ENCODE data around the gene CRADD. TPM values are rescaled to one million over a fixed set of nuclear protein-coding genes. Genes with fewer than 3 reads are reported as not detected.
A peak's percentile ranks its signal among the peaks of the same experiment; 100 is the strongest.
"Not testable (repeated sequence)": the region's sequence is repeated elsewhere in the genome, so short reads cannot be mapped to it uniquely, and the experiment has no call there.

Gene CRADD
- total RNA-seq, 4 donors from 2014 or later = 51.0 to 86.3 (median 56.6) TPM

- peaks cover 0 to 4% (median 0%) of the 10 kb centered on the region in 4 donors for H3K4me1 ChIP-seq
- peaks cover 0 to 34% (median 0%) of the 10 kb centered on the region in 3 donors for H3K36me3 ChIP-seq
- H3K27ac ChIP-seq = no peak overlapping the region
- H3K4me3 ChIP-seq = no peak overlapping the region
- TF ChIP-seq POLR2A (IDR thresholded peaks at IDR 0.05) (no peak), CTCF (IDR thresholded peaks at IDR 0.05) (no peak), EP300 (IDR thresholded peaks at IDR 0.05) (no peak)
- no peaks in the 10 kb centered on the region for H3K27me3 ChIP-seq
- whole genome bisulfite sequencing, 2 donors = 87 to 95% methylated on average over 1 of the region's 1 CpG
- H3K9me3 ChIP-seq = peaks cover 0 to 56% (median 18%) of the 10 kb centered on the region in 4 donors
- DNase-seq (ENCODE audit: low spot score in 2 of 2) = no peak
These were observed 188.6 kb downstream of the CRADD start for GRCh38 chr12:93865751-93866150.

GRCh38 chr12:93868771-93869170, 191.6 kb downstream of the CRADD start:
- Histone ChIP-seq H3K27ac (peak overlapping the region in 1 of 4 donors; percentile 38), H3K4me1 (peaks cover 0 to 4% (median 0%) of the 10 kb centered on the region in 4 donors), H3K27me3 (no peaks in the 10 kb centered on the region), H3K9me3 (peaks cover 0 to 85% (median 27%) of the 10 kb centered on the region in 4 donors), H3K36me3 (peaks cover 0 to 19% (median 0%) of the 10 kb centered on the region in 3 donors), H3K4me3 (no peak overlapping the region)
- DNase-seq (ENCODE audit: low spot score in 2 of 2) = peak in 1 of 2 donors; percentile 66
- TF ChIP-seq CTCF (IDR thresholded peaks at IDR 0.05) (no peak), POLR2A (IDR thresholded peaks at IDR 0.05) (no peak), EP300 (IDR thresholded peaks at IDR 0.05) (peak in 1 of 2 donors; percentile 85)

GRCh38 chr12:93870020-93870795, 193.0 kb downstream of the CRADD start:
- Histone ChIP-seq H3K36me3 (peaks cover 0 to 6% (median 0%) of the 10 kb centered on the region in 3 donors), H3K4me1 (peaks cover 0 to 4% (median 0%) of the 10 kb centered on the region in 4 donors), H3K4me3 (no peak overlapping the region), H3K9me3 (peaks cover 0 to 85% (median 32%) of the 10 kb centered on the region in 4 donors), H3K27ac (peak overlapping the region in 1 of 4 donors; percentile 38), H3K27me3 (no peaks in the 10 kb centered on the region)
- WGBS, 2 donors = 67 to 75% methylated on average over 7 of the region's 7 CpGs
- no peak for TF ChIP-seq POLR2A (IDR thresholded peaks at IDR 0.05)
- no peak for TF ChIP-seq CTCF (IDR thresholded peaks at IDR 0.05)
- TF ChIP-seq EP300 (IDR thresholded peaks at IDR 0.05) = no peak
- DNase-seq (ENCODE audit: low spot score in 2 of 2) = no peak

- not testable (repeated sequence) for H3K27me3 ChIP-seq; H3K4me1 ChIP-seq; H3K27ac ChIP-seq; H3K36me3 ChIP-seq; DNase-seq (ENCODE audit: low spot score in 2 of 2); H3K4me3 ChIP-seq
- H3K9me3 ChIP-seq = peaks cover 0 to 85% (median 27%) of the 10 kb centered on the region in 4 donors
- WGBS, 2 donors = 75 to 82% methylated on average over 1 of the region's 1 CpG
These were observed 194.4 kb downstream of the CRADD start for GRCh38 chr12:93871566-93871965.

GRCh38 chr12:93873561-93873960, 196.4 kb downstream of the CRADD start:
- Histone ChIP-seq H3K36me3 (no peaks in the 10 kb centered on the region), H3K4me1 (peaks cover 0 to 4% (median 0%) of the 10 kb centered on the region in 4 donors), H3K9me3 (peaks cover 0 to 85% (median 26%) of the 10 kb centered on the region in 4 donors), H3K27me3 (no peaks in the 10 kb centered on the region), H3K27ac (no peak overlapping the region), H3K4me3 (no peak overlapping the region)
- TF ChIP-seq CTCF (IDR thresholded peaks at IDR 0.05) (no peak), EP300 (IDR thresholded peaks at IDR 0.05) (no peak), POLR2A (IDR thresholded peaks at IDR 0.05) (no peak)
- WGBS, 2 donors = 94 to 96% methylated on average over 5 of the region's 5 CpGs
- DNase-seq (ENCODE audit: low spot score in 2 of 2) = no peak
